Ramos (cell line): Measurements from ENCODE around the gene GRK5.

Source experiments
- in situ Hi-C: fragments of 300-500 bp; cut with MboI; formaldehyde crosslinking; loops from one replicate; pipeline ENCODE4 v1.14.3; 2022; ENCODE audit warnings: low sequenced_read_pairs; ENCODE audit not compliant: unreplicated experiment

GRK5 gene

DNA sequence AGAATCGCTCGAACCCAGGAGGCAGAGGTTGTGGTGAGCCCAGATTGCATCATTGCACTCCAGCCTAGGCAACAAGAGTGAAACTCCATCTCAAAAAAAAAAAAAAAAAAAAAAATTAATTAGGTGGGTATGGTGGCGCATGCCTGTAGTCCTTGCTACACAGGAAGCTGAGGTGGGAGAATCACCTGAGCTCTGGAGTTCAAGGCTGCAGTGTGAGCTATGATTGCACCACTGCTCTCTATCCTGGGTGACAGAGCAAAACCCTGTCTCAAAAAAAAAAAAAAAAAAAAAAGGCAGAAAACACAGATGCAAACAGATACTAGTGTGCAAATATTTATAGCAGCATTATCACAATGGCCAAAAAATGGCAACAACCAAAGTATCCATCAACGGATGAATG is 200.7 kb downstream of the GRK5 start:
- in situ Hi-C loops, result no loop called here

DNA sequence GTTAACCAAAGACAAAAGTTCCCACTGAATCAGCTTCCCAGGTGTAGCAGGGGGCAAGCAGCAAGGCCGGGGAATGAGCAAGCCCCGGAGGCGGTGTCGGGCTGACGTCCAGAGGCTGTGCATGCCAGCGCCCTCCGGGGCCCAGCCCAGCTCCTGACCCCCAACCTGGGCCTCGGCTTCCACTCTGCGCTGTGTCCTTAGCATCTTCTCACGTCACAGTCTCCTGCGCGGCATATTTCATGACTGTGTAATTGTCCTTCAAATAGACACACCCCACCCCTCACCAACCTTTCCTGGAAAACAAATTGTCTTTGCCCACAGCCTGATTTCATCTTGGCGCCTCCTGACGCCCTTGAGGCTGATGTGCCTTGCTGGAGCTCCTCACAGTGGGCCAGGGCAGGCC is 201.6 kb downstream of the GRK5 start:
- in situ Hi-C loops, result no loop called here

DNA sequence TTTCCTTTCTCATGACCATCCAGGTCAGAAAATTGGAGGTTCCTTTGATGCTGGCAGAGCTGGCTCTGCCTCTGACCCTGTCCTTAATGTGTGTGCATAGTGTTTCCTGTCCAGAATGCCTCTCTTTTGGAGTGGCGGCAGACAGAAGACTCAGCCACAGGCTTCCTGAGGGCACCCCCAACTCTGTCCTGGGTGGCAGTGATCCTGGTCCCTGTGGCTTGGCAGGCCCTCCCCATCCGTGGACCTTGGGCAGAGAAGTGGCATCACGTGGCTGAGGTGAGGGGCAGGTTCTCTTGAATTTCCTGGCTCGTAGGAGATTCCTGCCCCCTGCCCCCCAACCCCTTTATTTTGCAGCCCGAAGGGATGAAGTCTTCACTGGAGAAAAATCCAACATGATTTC is 202.0 kb downstream of the GRK5 start:
- in situ Hi-C loops, result no loop called here

DNA sequence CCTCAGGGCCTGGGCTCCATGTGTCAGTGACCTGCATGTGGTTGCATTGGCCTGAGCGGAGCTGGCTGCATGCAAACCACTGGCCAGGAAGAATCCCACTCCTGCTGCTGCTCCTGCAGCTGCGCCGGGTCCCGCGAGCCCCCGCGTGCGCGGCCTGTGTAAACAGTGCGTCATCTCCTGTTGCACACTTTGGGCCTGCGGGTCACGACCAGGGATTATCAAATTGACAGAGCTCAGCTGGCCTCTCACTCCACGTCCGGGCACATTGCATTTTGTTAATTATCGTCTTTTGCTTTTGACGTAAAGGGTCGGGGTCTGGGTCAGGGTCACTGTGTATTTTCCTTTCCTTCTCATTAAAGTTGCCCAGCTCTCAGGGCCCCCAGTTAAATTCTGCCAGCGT is 202.5 kb downstream of the GRK5 start:
- in situ Hi-C loops, result no loop called here

DNA sequence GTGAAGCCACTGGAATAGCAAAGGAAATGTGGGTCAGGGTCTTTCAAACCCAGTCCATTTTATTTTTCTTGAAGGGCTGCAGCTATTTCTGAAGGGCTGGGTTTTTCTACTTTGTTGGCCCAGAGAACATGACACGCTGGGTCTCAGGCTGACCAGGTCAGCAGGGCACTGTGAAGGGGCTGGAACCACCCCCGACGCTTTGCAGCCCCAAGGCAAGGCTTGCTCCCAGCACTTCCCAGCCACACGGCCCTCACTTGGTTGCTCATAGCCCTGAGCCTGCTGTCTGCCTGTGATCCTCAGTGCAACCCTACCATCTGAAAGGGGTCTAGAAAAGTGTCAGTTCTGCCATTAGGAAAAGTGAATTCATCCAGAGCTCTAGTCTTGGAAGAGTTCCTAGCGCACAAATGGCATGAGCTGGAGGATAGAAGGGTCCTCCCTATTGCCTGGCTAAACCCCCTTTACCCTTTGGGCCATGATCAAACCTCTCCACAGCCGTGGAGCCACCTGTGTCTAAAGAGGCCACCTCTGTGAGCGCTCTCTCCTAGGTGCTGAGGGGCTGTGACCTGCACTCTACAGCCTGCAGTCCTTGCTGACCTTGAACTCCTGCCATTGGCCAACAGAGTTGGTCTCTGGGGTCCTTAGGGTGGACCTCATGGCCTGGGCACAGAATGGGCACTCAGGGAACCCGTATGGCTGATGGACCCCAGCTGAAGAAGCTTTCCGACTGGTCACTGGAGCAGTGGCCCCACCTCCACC is 203.2 kb downstream of the GRK5 start:
- in situ Hi-C loops, result no loop called here

DNA sequence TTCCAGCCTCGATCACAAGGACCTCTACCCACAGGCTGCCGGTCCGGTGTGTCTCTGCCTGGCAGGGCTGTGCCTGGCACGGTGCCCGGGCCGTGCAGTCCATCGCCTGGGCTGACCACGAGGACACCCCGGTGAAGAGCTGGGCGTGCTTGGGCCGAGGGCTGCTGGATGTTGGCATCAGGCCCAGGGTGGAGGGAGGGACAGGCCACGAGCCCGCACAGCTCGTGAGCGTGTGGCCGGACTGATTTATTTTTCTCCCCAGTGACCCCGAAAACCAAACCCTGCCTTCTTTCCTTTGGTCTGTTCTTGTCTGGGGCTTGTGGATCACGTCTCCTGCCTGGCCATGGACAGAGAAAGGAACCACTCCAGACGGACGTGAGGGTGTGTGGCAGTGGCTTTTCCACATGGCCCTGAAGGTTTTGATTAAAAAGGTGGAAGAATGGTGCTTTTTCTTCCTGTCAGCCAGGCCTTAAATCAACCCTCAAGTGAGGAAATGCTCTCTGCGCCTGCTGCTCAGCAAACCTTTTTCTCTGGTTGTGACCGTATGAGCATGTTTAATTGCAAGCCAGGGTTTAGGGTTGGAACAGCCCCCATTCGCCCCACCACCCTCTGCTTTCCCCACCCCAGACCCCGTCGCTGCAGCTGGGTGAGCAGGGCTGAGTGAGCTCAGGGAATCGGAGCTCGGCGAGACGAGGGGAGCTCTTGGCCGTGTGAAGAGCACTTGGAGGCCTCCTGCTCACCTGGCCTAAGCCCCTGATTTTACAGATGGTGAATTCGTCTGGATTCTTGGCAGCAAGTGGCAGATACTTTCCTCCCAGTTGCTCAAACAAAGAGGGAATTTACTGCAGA is 205.1 kb downstream of the GRK5 start:
- in situ Hi-C loops, result no loop called here

DNA sequence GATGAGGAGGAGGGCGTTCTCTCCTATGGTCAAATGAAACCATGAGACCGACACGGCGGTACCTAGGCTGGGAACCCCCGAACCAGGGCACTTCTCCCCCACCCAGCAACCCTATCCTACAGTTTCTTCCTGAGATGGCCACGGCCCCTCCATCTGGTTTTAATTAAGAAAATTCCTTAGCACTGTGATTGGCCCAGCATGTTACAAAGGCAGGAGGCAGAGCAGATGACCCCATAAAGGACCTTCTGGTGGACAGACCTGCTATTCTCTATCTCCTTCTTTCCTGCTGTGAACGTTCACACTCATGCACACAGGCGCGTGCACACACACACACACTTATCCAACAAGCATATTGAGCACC is 205.7 kb downstream of the GRK5 start:
- in situ Hi-C loops, result no loop called here

DNA sequence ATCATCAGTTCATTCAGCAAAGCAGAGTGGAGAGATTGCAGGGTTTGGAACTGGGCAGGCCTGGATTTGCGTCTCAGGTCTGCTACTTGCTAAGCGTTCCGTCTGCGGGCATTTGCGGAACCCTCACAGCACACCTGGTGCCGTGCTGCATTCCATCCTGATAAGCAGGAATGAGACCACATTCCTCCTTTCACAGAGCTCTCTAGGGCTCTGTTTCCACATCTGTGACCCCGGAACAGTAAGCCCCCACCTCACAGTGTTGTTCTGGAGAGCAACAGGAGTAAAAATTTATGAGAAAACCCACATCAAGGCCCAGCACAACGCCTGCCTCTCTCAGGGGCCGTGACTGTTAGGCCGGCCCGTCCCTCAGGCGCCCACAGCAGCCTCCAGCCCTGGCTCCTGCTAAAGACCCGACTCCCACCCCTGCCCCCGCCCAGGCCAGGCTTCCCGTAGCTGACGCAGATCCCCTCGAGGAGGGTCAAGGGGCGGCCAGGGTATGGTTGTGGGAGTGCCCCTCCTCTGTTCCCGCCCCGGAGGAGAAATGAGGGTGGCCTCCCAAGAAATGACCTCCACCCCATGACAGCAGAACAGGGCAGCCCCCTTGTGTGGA is 206.2 kb downstream of the GRK5 start:
- in situ Hi-C loops, result no loop called here

DNA sequence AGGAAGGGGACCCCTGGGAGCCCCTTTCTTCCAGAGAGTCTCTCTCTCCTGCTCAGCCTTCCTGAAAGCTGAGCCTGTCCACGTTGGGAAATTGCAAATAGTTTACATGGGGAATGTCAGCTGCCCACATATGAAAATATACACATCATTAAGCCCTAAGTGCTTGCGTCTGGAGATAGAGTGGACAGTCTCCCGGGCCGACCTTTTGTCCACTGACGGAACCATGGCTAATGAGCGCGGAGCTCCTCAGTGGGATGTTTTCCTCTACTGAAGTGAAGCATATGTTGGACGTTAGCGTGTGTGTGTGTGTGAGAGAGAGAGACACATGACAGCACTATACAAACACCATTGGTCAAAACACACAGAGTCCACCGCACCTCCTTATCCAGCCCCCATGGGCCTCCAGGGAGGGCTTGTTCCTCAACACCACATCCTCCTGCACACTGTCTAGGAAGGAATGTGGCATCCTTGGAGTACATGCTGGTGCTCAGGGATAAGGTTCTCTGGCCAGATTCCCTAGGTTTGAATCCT is 206.8 kb downstream of the GRK5 start:
- in situ Hi-C loops, result no loop called here

DNA sequence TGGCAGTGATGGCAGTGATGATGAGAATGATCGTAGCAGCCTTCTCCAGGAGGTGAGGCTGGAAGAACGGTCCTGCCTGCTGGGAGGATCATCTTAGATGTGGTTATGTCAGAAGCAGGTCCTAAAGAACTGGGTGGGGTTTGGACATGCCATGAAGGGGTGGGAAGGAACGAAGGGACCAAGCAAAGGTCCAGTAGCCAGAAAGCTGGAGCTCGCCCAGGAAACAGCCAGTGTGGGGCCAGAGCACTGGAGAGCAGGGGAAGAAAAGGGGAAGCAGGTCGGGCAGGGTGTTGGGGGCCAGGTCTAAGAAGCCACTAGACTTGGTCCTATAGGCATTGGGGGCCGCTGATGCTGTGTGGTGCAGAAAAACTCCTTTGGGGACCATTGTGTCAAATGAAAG is 207.8 kb downstream of the GRK5 start:
- in situ Hi-C loops, result loop anchor here (5.0 kb wide), 1 partner anchor 208 kb away; the partner anchor contains the start of gene GRK5

DNA sequence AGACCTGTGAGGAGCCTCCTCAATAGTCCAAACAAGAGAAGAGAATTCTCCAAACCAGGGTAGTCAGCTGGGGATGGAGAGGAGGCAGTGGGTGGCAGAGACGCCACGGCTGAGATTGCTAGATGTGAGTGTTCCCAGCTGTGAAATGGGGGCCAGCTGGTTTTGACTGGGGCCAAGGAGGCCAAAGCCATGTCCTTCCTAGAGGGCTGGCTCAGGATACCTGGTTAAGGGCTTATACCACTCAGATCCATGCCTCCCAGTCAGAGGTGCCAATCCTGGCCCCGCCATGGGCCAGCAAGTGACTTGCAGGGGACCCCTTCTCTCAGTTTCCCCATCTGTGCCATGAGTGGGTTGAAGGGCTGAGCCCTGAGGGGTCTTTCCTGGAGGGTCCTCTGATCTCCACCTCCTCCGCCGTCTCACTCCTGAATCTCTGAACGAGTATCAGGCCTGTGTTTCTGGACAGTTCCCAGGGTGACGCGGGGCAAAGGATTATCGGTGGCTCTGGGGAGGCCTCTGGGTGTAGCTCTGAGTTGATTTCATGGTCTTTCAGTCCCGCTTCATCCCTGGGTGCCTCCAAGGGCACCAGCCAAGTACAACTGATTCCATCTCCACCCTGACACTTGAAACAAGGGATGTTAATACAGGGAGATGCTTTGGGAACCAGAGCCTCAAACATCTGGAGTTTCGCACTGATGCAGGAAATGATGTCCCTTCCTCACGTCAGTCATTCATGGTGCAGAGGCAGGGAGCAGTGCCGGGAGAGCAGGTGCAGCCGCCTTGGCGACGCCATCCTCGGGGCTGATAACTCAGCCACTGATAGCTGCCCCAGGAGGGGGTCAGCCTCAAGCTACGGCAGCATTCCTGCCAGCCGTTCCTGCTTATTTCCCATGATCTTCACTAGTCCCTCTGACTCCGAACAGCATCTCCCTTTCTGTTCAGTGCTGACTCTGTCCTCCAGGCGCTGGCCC is 208.4 kb downstream of the GRK5 start:
- in situ Hi-C loops, result loop anchor here (5.0 kb wide), 1 partner anchor 209 kb away; the partner anchor contains the start of gene GRK5

DNA sequence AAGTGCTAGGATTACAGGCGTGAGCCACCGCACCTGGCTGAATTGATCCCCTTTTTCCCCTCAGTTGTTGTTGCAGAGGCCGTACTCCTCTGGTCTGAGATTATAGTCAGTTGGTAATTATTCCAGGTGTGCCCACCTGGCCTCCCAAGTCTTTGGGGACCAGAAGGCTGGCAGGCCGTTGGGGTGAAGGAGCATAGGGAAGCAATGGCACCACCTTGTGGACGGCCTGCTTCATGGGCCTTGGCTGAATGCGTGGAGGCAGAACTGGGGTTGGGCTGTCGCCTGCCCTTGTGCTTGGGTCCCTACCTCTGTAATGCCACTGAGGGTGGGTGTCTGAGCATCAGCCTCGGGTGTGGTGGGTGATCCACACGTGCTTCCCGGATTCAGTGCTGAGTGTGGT is 209.5 kb downstream of the GRK5 start:
- in situ Hi-C loops, result loop anchor here (5.0 kb wide), 1 partner anchor 210 kb away; the partner anchor contains the start of gene GRK5

DNA sequence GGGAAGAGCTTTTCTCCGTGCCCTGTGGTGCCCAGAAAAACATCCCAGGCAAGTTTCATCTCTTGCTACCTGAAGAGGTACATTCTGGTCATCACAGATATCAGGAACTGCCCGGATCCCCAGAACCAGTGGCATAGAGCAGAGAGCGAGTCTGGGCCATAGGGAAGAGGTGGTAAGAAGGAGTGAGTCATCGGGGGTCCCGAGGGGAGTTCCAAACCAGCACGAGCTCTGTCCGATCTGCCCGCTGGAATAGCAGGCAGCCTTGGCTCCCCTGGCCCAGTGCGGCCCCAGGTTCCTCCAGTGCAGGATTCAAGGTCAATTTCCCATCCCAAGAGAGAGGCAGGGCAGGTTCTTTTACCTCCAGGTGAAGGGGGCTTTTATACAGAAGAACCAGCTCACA is 210.5 kb downstream of the GRK5 start:
- in situ Hi-C loops, result loop anchor here (5.0 kb wide), 1 partner anchor 211 kb away; the partner anchor contains the start of gene GRK5

DNA sequence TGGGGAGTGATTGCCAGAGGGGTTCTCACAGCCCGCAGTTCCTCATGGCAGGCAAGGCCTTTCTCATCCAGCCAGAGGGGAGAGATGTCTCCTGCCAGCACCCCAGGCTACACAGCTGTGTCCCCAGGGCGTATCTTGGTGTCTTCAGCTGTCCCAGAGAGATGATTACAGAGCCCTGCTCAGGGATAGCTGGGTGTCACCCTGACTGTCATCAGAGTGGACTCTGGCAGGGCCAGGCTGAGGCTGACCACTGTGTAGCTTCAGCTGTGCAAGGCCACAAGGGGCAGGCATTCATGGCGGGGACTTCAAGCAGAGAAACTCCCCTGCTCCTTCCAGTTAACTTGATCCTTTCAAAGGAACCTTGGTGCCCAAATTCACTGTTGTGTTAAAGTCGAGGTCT is 211.0 kb downstream of the GRK5 start:
- in situ Hi-C loops, result loop anchor here (5.0 kb wide), 1 partner anchor 211 kb away; the partner anchor contains the start of gene GRK5

DNA sequence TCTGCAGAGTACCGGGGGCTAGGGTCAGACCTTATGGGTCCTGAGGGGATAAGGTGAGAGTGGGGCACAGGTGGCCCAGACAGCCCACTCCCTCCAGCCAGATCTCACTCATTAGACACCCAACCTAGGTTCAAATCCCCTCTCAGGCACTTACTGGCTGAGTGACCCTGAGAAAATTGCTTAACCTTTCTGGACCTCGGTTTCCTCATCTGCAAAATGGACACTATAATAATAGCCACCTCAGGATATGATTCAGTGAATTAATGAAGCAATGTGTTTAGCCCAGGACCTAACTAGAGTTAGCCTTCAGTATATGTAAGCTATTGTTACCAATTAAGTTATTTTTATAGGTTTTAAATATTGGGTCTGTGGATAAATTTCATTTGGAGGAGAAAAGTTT is 212.6 kb downstream of the GRK5 start:
- in situ Hi-C loops, result loop anchor here (5.0 kb wide), 1 partner anchor 213 kb away; the partner anchor contains the start of gene GRK5

DNA sequence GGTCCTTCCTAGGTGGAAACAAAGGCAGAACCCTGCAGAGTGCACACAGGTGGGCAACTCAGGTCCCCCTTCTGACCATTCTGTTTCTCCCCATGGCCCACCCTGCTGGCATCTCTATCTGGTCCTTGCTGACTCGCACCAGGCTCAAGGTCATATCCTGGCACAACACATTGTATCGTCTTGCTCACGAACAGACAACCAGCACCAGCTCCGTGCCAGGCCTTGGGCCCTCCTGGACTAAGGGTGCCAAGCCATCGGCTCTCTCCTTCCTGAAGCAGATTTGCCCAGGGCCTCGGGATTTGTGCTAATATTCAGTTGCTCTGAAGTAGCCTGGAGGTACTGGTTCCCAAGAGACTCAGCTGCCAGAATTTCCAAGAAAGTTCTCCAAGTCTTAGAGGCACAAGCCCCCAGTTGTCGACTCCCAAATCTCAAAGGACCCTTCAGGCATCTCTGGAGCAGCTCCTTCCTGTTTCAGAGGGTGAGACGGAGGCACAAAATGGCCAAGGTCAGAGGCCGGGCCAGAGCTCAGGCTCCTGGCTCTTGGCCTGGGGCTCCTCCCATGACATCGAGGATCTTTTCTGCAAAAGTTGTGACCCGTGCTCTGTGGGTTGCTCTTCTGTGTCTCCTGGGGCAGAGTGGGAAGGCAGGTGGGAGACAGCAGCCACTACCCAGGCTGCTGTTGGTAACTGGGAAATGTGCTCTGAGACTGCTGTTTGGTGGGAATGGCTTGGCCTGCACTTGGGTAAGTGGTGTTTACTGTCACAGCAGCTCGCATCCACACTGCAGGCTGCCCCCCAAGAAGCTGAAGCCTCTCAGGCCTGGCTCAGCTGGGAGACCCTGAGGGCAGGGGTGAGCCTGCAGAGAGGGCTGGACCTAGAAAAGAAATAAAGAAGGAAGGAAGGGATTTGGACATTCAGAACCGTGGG is 213.8 kb downstream of the GRK5 start:
- in situ Hi-C loops, result no loop called here

DNA sequence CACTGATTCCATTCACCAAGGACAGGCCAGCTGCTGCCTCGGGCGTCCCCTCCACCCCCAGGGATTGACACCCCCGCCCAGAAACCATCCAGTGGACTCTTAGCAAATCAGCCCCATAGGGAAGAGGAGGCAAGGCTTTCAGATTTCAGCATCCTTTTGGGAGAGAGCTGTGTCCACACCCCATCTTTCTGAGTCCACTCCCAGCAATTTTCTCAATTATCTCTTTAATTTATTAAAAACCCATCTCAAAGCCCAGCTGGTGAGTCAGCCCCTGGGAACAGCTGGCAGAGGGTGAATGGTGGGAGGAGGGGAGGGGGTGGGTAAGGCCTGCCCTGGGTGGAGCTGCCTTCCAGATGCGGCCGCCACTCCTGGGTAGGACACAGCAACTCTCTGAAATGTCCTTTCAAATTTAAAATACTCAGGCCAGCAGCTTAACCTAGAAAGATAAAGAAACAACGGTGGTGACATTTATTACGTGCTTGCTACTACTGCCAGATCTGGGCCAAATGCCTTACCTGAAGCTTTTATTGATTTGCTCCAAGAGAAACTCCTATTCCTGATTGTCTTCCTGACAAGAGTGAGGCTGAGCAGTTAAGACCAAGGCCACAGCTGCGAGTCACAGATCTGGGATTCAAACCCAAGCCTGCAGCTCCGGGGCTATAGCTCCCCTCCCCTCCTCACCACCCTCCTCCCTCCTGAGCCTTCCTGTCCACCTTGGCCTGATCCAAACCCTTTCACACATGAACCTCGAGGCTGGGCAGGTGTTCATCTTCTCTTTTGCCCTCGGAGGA is 214.7 kb downstream of the GRK5 start:
- in situ Hi-C loops, result no loop called here
